HG02642 (cell line): ENCODE data around the gene ERICH4.
"Not testable (repeated sequence)": the region's sequence is repeated elsewhere in the genome, so short reads cannot be mapped to it uniquely, and the experiment has no call there.

Source experiments
- ATAC-seq: cut with Tn5 transposase; IDR thresholded peaks from one replicate; pipeline ENCODE4 v1.9.1; 2021; ENCODE audit warnings: mild to moderate bottlenecking; ENCODE audit not compliant: unreplicated experiment, poor library complexity

ERICH4 gene

GRCh38 chr19:41463257-41464256 is 20.6 kb downstream of the ERICH4 start:
- not testable (repeated sequence) for ATAC-seq

GRCh38 chr19:41476583-41476982 is 33.6 kb downstream of the ERICH4 start:
- no peak for ATAC-seq

- no peak for ATAC-seq
Measured at GRCh38 chr19:41478171-41478570, 35.2 kb downstream of the ERICH4 start.

- ATAC-seq = no peak
Measured at GRCh38 chr19:41478875-41479756, 36.2 kb downstream of the ERICH4 start.

GRCh38 chr19:41479757-41480191 is 36.8 kb downstream of the ERICH4 start:
- ATAC-seq = no peak

- no peak for ATAC-seq
Measured at GRCh38 chr19:41480336-41480735, 37.4 kb downstream of the ERICH4 start.

GRCh38 chr19:41484822-41485221 is 41.9 kb downstream of the ERICH4 start:
- ATAC-seq = no peak

- not testable (repeated sequence) for ATAC-seq
Measured at GRCh38 chr19:41486953-41487352, 44.0 kb downstream of the ERICH4 start.

GRCh38 chr19:41492843-41493242 is 49.9 kb downstream of the ERICH4 start:
- ATAC-seq = no peak
